ENCODE data around the gene RARB.

GRCh38 chr3:25427155-25427554, 908 bp upstream of the RARB start:
- TF ChIP-seq ZBTB10 (tag by site-specific recombination; IDR thresholded peaks at IDR 0.05) (no peak), ZNF837 (tag by site-specific recombination; IDR thresholded peaks at IDR 0.05) (no peak), ZNF274 (IDR thresholded peaks at IDR 0.05; ENCODE audit: low read length) (no peak), ZNF274 (tag by site-specific recombination; IDR thresholded peaks at IDR 0.05; ENCODE audit: borderline replicate concordance) (no peak), ZNF132 (tag by site-specific recombination; IDR thresholded peaks at IDR 0.05; ENCODE audit: borderline replicate concordance) (no peak), ZNF138 (tag by site-specific recombination; IDR thresholded peaks at IDR 0.05; ENCODE audit: borderline replicate concordance) (no peak), CTCF (tag by site-specific recombination; IDR thresholded peaks at IDR 0.05) (no peak), ZNF24 (tag by site-specific recombination; IDR thresholded peaks at IDR 0.05) (no peak), KLF10 (tag by site-specific recombination; IDR thresholded peaks at IDR 0.05) (no peak), KLF8 (tag by site-specific recombination; IDR thresholded peaks at IDR 0.05) (no peak)
